DMS114 treated with DMSO at 0.1 percent for 48 hours (cell line): Measurements from ENCODE around the gene PPM1H.
"Not testable (repeated sequence)": the region's sequence is repeated elsewhere in the genome, so short reads cannot be mapped to it uniquely, and the experiment has no call there.

ENCODE experiments used
- DNase-seq: peaks from one replicate; lab custom pipeline; 2025; ENCODE audit not compliant: unreplicated experiment; lab: John Stamatoyannopoulos, UW

The PPM1H gene, protein sequence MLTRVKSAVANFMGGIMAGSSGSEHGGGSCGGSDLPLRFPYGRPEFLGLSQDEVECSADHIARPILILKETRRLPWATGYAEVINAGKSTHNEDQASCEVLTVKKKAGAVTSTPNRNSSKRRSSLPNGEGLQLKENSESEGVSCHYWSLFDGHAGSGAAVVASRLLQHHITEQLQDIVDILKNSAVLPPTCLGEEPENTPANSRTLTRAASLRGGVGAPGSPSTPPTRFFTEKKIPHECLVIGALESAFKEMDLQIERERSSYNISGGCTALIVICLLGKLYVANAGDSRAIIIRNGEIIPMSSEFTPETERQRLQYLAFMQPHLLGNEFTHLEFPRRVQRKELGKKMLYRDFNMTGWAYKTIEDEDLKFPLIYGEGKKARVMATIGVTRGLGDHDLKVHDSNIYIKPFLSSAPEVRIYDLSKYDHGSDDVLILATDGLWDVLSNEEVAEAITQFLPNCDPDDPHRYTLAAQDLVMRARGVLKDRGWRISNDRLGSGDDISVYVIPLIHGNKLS

GRCh38 chr12:62934799-62935674 is at the start of gene PPM1H:
Gene PPM1H (minus strand): TSS chr12:62935150. CDS start chr12:62934736, 414 bp downstream.
- no peak for DNase-seq

DNA sequence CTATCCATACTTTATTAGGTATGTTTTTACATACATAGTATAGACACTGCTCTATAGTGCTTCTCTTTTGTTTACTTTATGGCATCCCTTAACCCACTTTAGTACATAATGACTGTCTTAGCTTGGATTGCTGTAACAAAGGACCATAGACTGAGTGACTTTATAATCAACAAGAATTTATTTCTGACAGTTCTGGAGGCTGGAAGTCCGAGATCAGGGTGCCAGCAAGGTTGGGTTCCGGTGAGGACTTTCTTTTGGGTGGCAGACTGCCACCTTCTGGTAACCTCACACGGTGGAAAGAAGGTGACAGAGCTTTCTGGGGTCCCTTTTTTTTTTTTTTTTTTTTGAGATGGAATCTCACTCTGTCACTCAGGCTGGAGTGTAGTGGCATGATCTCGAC is 48.6 kb upstream of the PPM1H start:
- DNase-seq: no peak

GRCh38 chr12:62978768-62979167 is 43.8 kb upstream of the PPM1H start:
- DNase-seq: no peak

DNA sequence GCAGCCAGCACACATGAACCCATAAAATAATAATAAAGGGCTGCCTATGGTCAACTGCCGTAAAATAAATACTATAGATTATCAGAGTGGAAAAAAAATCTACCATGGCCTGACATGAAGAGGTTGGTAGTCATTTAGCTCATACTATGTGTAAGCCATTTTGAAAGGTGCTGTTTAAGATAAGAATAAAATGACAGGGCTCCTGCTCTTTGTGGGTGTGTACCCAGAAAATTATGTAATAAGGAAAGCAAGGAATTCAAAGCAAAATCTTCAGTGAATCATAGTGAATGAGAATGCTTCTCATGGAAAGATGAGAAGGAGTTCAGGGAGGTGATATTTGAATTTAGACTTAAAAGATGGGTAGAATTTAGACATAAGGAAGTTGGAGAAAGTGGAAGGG is 42.9 kb upstream of the PPM1H start:
- DNase-seq: no peak

DNA sequence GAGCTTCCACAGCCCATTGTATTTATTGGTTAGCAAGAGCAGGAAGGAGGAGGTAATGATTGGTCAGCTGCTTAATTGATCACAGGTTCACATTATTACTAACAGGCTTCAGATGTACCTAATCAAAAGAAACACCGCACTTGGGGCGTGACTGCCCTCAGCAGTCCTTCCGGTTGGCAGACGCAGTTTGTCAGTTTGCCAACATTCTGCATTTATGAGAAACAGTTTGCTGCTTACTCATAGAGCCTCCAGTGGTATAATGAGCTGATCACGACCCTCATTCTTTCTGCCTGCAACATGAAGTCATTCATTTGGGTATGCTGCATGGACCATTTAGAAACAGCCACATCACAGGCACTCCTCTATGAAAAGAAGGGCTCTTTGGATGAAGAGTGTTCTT is 42.5 kb upstream of the PPM1H start:
- no peak for DNase-seq

GRCh38 chr12:62976110-62976662 is 41.2 kb upstream of the PPM1H start:
- DNase-seq: no peak

DNA sequence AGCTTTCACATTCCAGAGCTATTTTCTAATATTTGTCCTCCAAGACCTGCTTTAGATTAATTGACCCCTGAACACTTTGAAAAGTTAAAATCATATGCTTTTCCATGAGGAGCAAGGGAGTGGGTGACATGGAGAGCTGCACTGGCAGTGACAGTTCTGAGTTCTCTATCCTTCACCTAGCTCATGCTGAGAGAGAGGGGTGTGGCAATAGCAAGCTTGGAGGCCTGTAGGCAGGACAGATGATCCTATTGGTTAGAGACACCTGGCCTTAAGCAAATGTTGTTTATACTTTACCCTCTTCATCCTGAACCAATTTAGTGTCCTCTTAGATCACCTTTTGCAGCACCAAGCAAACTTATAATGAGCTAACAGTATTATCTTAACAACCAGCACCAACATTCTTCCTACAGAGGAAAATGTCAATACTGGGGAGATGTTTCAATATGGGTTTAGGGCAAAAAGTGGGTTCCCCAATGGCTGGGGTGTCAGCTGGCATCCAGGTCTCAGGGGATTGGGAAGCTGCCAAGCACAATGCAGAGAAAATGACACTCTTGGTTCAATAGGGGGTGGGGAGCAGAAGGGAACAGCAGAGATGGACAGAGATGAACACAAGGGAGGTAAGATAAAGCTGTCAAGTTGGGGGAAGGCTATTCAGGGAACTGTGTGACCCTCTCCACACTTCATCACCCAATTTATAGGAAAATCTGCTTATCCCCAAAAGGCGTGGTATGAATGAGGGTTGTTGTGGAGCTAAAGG is 37.0 kb upstream of the PPM1H start:
- no peak for DNase-seq

GRCh38 chr12:62969695-62970094 is 34.7 kb upstream of the PPM1H start:
- DNase-seq: no peak

DNA sequence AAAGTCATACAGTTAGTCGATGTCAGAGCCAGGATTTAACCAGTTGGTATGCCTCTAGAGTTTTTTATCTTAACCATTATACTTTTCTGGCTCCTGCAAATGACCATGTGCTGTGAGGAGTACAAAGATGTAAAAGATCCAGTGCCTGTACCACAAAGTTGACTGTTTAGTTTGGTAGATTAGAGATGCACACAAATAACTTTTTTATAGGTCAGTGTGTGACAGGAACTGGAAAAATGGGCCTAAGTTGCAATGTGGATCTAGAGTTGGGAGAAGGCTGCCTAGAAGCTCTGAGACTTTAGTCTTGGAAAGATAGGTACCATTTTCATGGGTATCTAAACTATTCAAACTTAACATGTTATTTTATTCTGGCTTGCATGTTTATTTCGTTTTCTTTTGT is 32.8 kb upstream of the PPM1H start:
- no peak for DNase-seq

DNA sequence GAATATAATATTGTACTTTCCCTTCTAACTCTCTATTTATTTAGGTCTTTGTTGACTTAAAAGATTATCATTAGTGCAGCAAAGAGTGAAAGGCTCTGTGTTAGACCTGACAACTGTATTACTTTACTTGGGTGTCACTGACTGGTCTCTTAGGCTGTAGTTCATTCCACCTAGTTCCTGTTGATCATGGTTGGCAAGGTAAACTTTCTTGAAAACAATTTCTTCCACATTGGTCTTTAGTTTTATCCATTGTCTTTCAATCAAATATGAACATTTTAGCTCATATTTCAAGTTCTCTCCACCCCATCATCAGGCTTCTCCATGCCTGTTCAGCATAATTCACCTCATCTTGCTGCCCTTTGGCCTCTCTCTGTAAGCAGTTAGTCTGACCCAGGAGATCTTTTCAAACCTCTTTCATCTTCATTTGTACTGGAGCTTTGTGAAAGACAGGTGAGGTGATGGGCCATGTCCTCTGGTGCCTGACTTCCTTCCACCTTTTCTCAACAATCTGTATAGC is 32.1 kb upstream of the PPM1H start:
- no peak for DNase-seq

DNA sequence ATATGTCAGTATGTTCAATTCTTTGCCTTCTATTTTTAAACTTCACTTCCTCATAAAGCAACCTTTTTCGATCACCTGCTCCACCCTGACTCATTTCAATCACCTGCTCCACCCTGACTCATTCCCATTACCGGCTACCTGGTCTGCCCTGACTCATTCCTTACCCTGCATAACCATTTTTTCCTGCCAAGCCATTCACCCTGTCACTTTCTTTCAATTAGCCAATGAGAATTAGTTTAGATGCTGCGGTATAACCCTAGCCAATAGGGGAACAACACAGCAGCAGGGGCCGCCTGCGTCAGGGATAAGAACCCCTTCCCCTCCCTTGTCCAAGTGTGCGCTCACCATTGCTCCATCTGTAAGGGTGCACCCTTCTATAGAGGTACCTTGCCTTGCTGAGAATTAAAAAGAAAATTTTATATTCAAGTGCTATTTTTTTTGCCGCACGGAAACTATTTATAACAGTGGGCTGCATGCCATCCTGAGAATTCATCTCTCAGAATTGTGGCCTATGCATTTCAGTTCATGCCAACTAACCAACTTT is 31.6 kb upstream of the PPM1H start:
- not testable (repeated sequence) for DNase-seq

DNA sequence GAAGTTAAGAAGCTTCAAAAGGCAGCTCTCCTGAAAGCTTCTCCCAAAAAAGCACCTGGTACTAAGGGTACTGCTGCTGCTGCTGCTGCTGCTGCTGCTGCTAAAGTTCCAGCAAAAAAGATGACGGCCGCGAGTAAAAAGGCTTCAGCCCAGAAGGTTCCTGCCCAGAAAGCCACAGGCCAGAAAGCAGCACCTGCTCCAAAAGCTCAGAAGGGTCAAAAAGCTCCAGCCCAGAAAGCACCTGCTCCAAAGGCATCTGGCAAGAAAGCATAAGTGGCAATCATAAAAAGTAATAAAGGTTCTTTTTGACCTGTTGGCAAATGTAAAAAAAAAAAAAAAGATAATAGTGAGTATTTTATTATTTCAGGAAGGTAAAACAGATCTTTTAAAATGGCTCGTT is 30.8 kb upstream of the PPM1H start:
- not testable (repeated sequence) for DNase-seq

GRCh38 chr12:62965242-62965641 is 30.3 kb upstream of the PPM1H start:
- DNase-seq: not testable (repeated sequence)

DNA sequence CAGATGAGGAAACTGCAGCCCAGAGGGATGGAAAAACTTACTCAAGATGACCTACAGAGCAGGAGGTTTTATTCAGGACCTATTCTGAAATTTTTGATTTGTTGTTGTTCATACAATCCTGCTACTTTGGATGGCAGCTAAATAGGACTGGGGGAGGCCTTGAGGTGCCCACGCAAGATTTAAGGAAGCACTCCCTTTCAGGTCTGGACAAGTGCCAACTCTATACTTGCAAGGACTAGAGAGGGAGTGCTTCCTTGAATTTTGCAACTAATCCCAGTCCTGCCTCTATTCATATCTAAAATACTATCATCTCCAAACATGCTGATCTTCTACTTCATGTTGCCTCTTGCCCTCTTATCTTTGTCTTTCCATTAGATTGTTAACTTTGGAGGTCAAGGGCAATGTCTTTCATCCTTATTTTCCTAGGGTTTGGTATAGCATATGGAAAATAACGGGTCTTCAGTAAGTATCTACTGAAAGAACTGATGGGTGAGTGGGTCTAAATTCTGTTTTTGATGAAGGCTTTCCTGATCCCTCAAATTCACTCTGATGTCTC is 28.6 kb upstream of the PPM1H start:
- no peak for DNase-seq

GRCh38 chr12:62960324-62960723 is 25.4 kb upstream of the PPM1H start:
- DNase-seq: no peak

DNA sequence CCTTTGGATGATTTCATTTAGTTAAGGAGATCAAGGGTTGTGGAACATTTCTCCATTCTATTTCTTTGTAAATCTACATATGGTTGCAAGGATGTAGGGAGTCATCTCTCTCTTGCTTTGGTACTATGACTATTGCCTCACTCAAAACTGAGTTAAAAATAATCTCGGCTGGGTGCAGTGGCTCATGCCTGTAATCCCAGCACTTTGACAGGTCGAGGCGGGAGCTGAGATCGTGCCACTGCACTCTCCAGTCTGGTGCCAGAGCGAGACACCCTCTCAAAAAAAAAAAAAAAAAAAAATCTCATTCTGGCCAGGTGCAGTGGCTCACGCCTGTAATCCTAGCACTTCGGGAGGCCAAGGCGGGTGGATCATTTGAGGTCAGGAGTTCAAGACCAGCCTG is 24.8 kb upstream of the PPM1H start:
- no peak for DNase-seq

GRCh38 chr12:62957233-62957953 is 22.4 kb upstream of the PPM1H start:
- DNase-seq: no peak

DNA sequence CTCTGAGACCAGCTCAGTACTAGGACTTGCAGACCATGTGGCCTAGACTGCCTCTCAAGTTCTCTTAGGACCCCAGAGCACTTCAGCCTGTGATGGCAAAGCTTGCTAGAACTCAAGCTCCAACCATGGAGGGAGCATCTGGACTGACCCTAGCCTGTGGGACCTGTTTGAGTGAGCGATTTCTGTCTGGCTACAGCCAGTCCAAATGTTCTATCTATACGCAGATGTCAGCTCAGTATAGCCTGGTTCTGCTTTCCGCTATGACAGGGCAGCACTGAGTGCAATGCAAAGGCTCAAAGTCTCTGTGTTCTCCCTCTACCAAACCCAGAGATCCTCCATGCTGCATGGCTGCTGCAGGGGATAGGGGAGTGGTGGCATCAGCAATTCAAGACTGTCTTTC is 20.7 kb upstream of the PPM1H start:
- no peak for DNase-seq

- DNase-seq: no peak
Measured at GRCh38 chr12:62950317-62950716, 15.4 kb upstream of the PPM1H start.
